Activated naive CD8-positive, alpha-beta T cell treated with anti-CD3 and anti-CD28 coated beads, Interleukin-2, amount 10 ng/mL, durations not matched to agents 7 days and 5 days (primary cell): ENCODE measurements around the gene NCAN. TPM values are rescaled to one million over a fixed set of nuclear protein-coding genes. Genes with fewer than 3 reads are reported as not detected.
"Not testable (repeated sequence)": the region's sequence is repeated elsewhere in the genome, so short reads cannot be mapped to it uniquely, and the experiment has no call there.

Experiments
- ATAC-seq: fragments of 150-1000 bp; cut with Tn5 transposase; one replicate; pipeline ENCODE4 v1.10.0; 2021; ENCODE audit warnings: low read depth, moderate library complexity
- POLR2A ChIA-PET: fragments of 350-600 bp; sonication (Branson Sonifier 250); formaldehyde crosslinking; loops from one replicate; lab custom pipeline; 2021; ENCODE audit warnings: antibody characterized with exemption; lab: Charles Lee
- DNase-seq: peaks from one replicate; pipeline ENCODE4 v3.0.0; 2021
- H3K27ac Mint-ChIP-seq: one replicate; pipeline ENCODE4 v1.8.0; 2022; ENCODE audit warnings: mild to moderate bottlenecking, mixed read lengths
- H3K27me3 Mint-ChIP-seq: one replicate; pipeline ENCODE4 v1.8.0; 2022; ENCODE audit warnings: mild to moderate bottlenecking, moderate library complexity, mixed read lengths
- H3K36me3 Mint-ChIP-seq: one replicate; pipeline ENCODE4 v1.8.0; 2021; ENCODE audit warnings: mild to moderate bottlenecking, mixed read lengths
- H3K4me1 Mint-ChIP-seq: one replicate; pipeline ENCODE4 v1.8.0; 2021; ENCODE audit warnings: mixed read lengths
- H3K4me3 Mint-ChIP-seq: one replicate; pipeline ENCODE4 v1.8.0; 2022; ENCODE audit warnings: mild to moderate bottlenecking, moderate library complexity, mixed read lengths
- H3K9me3 Mint-ChIP-seq: one replicate; pipeline ENCODE4 v1.8.0; 2021; ENCODE audit warnings: mixed read lengths
- total RNA-seq, 2 experiments: library from RNA; stranded (reverse); gene quantifications; one replicate each; pipeline ENCODE4 v1.2.3, GENCODE V29; 2021

NCAN gene
- total RNA-seq, 2 experiments from 2014 or later: not detected

DNA sequence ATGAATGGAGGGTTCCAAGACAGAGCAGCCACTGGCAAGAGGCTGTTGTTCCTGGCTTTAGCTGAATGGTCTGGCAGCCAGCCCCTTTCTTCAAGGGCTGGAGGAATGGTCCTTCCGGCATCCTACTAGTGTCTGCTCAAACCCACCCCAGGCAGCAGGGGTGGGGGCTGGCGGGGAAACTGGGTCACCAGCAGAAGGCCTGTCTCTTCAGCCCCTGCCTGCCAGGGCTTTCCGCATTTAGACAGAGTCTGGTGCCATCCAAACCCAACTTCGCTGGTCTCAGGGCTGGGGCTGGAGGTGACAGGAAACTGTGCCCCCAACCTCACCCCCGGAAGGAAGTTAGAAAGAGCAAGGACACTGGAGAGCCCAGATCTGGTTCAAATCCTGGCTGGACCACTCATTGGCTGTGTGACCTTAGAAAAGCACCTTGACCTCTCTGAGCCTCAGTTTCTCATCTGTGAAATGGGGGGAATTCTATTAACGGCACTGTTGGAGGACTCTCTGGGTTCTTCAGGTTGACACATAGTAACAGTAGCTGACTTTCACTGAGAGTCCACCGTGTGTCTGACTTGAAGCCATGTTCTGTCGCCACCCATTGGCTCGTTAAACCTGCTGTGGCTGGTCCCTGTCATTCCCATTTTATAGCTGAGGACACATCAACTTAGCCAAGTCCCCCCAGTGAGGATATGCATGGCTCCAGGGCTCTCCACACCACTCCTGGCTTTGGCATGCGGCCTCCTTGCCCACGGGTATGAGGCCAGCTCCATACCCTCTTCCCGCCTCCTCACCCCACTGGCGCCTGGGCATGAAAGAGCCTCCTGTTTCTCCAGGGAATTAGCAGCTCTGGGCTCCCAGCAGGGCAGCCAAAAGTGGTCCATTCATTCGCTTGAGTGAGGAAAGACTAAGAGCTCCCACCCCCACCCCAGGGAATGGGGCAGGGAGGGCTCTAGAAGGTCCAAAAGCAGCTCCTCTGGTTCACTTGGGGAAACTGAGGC lies 6.0 kb upstream of the NCAN start:
- POLR2A ChIA-PET: interaction anchor here (1.1 to 1.5 kb wide), 2 partner anchors 12 to 14 kb away, joined by 3 to 4 read pairs; partner anchors contain the start of genes BORCS8 and RFXANK
- Mint-ChIP-seq H3K4me3 (no peak overlapping the region), H3K4me1 (peaks cover 21% of the 10 kb centered on the region), H3K27me3 (peaks cover 2% of the 10 kb centered on the region), H3K36me3 (no peaks in the 10 kb centered on the region), H3K9me3 (peaks cover 2% of the 10 kb centered on the region), H3K27ac (no peak overlapping the region)
- DNase-seq: no peak
- no peak for ATAC-seq

DNA sequence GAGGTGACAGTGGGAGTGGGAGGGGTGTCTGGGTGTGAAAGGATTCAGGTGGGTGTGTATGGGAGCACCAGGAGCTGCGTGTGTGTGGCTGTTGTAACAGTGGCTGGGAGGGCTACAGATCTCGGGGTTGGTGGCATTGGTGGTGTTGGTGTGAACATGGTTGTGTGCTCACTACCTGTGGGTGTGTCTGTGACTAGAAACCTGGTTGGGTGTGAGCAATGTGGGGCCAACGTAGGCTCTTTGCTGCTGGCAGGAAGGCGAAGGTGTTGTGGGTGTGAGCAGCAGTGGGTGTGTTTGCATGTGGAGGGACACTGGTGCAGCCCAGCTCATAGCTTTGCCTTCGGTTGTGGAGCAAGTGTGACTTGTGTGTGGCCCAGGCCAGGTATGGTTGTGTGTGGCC lies 4.8 kb upstream of the NCAN start:
- no peak overlapping the region for H3K27ac Mint-ChIP-seq
- no peak overlapping the region for H3K4me3 Mint-ChIP-seq
- peaks cover 21% of the 10 kb centered on the region for H3K4me1 Mint-ChIP-seq
- ATAC-seq: no peak
- H3K36me3 Mint-ChIP-seq: no peaks in the 10 kb centered on the region
- POLR2A ChIA-PET: interaction anchor here (1.5 kb wide), 1 partner anchor 13 kb away, joined by 3 read pairs; no protein-coding TSS in a partner anchor
- DNase-seq: no peak
- peaks cover 2% of the 10 kb centered on the region for H3K9me3 Mint-ChIP-seq
- peaks cover 11% of the 10 kb centered on the region for H3K27me3 Mint-ChIP-seq

DNA sequence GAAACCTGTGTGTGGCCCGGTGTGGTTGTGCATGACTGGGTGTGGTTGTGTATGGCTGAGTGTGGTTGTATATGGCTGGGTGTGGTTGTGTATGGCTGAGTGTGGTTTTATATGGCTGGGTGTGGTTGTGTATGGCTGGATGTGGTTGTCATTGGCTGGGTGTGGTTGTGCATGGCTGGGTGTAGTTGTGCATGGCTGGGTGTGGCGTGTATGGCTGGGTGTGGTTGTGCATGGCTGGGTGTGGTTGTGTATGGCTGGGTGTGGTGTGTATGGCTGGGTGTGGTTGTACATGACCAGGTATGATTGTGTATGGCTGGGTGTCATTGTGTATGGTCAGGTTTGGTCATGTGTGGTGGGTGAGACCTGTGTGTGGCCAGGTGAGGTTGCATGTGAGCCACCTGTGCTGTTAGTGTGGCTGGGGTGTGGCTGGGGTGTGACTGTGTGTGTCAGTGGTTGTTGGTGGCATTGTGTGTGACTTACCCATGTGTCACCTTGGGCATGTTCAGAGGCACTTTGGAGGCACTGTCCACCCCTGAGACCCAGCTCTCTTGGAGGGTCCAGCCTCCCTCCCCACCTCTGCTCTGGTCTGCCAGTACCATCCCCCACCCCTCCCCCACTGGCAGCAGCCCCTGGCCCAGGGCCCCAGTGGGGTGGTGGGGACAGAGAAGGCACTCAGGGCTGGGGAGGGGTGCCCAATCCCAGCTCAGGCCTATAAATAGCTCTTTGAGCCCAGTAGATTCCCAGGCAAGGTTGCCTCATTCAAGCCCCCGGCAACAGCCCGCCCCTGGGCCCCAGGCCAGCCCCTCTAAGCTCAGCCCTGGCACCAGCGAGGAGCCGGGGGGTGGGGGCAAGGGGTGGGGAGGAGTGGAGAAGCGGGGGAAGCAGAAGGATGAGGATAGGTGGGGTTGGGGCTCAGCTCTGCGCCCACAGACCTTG lies 3.9 kb upstream of the NCAN start:
- Mint-ChIP-seq H3K27ac (no peak overlapping the region), H3K36me3 (no peaks in the 10 kb centered on the region), H3K27me3 (peaks cover 17% of the 10 kb centered on the region), H3K4me1 (peaks cover 14% of the 10 kb centered on the region), H3K9me3 (peaks cover 2% of the 10 kb centered on the region), H3K4me3 (no peak overlapping the region)
- no peak for DNase-seq
- POLR2A ChIA-PET: no interaction called here
- no peak for ATAC-seq

DNA sequence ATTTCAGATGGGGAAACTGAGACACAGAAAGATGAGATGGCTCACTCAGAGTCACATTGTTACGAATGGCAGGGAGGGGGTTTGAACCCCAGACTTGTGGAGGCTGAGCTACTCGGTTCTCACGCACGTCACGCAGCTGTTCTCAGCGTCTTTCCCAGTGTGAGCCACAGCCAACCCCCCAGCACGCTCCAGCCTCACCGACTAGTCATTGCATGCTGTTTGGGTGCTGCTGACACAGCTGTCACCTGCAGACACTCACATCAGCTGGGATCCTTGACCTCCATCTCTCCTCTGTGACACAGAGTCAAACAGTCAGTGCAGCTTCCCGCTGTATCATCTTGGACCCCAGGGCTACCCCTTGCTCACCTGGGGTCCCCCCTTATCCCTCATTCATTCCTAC lies 2.4 kb upstream of the NCAN start:
- H3K27ac Mint-ChIP-seq: no peak overlapping the region

DNA sequence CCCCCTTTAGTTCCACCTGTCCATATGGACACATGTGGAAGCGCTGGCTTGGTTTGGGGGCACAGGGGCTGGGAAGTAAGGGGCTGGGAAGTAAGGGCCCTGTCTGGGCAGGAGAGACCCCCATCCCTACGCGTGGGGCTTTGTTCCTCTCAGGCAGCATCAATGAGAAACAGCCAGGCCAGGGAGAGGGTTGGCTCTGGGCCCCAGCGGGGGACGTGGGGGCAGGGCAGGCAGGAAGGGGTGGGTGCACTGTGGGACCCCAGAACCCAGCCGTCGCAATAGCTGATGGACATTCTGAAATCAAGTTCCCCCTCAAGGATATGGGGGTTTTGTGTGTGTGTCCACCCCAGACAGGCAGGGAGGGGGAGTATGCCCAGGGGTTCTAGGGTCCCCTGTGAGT lies 1.2 kb downstream of the NCAN start:
- Mint-ChIP-seq H3K36me3 (no peaks in the 10 kb centered on the region), H3K4me3 (no peak overlapping the region), H3K27me3 (peaks cover 44% of the 10 kb centered on the region), H3K9me3 (no peaks in the 10 kb centered on the region), H3K4me1 (no peaks in the 10 kb centered on the region), H3K27ac (no peak overlapping the region)
- DNase-seq (no peak), ATAC-seq (no peak)
- POLR2A ChIA-PET: no interaction called here

More for the DNA sequence above, 2.4 kb upstream of the NCAN start:
- peaks cover 2% of the 10 kb centered on the region for H3K9me3 Mint-ChIP-seq
- DNase-seq: no peak
- H3K4me1 Mint-ChIP-seq: peaks cover 12% of the 10 kb centered on the region
- POLR2A ChIA-PET: no interaction called here
- no peak for ATAC-seq
- H3K27me3 Mint-ChIP-seq: peaks cover 32% of the 10 kb centered on the region
- H3K36me3 Mint-ChIP-seq: no peaks in the 10 kb centered on the region
- no peak overlapping the region for H3K4me3 Mint-ChIP-seq

DNA sequence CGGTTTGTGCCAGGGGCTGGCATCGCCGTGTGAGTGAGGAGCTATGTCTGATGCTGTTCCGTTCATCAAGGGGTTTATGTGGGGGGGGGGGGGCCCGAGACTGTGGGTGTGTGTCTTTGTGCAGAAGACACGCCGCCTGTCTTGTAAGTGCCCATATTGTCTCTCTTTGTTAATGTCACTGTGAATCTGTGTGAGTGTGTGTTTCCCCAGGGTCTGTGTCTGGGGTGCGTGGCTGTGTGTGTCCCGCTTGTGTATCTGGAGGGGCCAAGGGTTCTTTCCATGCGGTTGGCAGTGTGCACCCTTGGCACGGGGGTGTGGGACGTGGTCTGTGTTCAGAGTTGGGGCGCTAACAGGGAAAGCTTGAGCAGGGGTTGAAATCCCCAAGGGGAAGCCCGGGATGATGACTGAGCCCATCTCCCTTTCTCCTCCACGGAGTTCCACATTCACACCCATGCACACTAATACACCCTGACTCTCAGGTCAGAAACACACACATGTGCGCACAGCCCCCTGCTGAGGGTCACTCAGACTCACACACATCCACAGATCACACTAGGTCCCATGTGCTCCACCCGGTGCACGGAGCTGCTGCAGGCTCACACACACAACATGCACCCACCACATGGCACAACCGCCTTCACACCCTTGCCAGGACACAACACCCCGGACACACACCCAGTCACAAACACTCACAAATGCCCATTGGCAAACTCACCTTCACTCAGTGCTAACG lies 1.8 kb downstream of the NCAN start:
- Mint-ChIP-seq H3K9me3 (no peaks in the 10 kb centered on the region), H3K4me3 (no peak overlapping the region), H3K36me3 (no peaks in the 10 kb centered on the region), H3K27me3 (peaks cover 44% of the 10 kb centered on the region), H3K27ac (no peak overlapping the region), H3K4me1 (no peaks in the 10 kb centered on the region)
- DNase-seq (no peak), ATAC-seq (no peak)
- POLR2A ChIA-PET: interaction anchor here (0.7 kb wide), 1 partner anchor 59 kb away, joined by 3 read pairs; no protein-coding TSS in a partner anchor

DNA sequence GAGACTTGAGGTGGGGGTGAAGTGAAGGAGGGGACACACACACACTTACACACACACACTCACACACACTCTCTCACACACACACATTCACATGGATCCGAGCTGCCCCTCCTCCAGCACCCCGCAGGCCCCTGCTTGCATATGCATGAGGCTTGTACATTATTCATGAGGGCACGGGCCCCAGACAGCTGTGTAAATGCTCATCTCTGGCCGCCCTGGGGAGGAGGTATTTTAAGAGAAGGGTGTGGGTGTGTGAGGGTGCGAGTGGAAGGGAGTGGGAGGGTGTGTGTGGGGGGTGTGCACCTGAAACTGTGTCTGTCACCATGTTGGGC lies 2.4 kb downstream of the NCAN start:
- ATAC-seq (no peak), DNase-seq (no peak)
- Mint-ChIP-seq H3K4me1 (no peaks in the 10 kb centered on the region), H3K4me3 (no peak overlapping the region), H3K27me3 (peaks cover 44% of the 10 kb centered on the region), H3K27ac (no peak overlapping the region), H3K36me3 (no peaks in the 10 kb centered on the region), H3K9me3 (no peaks in the 10 kb centered on the region)
- POLR2A ChIA-PET: interaction anchor here (0.7 kb wide), 1 partner anchor 59 kb away, joined by 3 read pairs; no protein-coding TSS in a partner anchor

DNA sequence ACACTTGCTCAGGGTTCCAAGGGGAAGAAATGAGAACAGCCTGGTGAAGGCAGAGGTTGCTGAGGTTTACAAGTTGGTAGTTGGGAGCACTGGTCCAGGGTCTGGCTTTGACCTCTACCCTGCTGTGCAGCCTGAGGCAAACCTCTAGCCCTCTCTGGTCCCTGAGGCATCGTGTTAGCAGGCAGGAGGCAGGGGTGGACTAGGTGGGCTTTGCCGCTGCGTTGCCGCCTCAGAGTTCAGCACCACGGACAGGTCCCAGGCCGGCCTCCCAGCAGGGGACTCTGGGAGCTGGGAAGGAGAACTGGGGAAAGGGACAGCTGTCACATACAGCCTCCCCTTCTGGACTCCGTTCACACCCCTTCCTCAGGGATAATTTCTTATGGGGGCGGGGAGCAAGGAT lies 3.1 kb downstream of the NCAN start:
- POLR2A ChIA-PET: no interaction called here
- ATAC-seq: peak; percentile 36
- H3K4me3 Mint-ChIP-seq: no peak overlapping the region

DNA sequence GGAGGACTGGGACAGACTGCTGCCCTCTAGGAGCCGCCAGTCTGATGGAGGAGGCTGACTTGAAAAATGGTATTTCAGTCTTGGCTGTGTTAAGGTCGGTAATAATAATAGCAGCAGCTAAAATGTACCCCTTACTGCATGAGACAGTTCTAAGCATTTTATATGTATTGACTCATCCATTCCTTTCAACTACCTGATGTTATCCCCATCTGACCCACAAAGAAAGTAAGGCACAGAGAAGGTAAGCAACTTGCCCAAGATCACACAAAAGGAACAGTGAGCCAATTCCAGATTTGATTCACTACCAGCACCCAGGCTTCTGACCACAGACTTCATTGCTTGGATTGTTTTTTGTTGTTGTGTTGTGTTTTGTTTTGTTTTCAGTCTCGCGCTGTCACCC lies 4.0 kb downstream of the NCAN start:
- H3K36me3 Mint-ChIP-seq: no peaks in the 10 kb centered on the region
- peaks cover 44% of the 10 kb centered on the region for H3K27me3 Mint-ChIP-seq
- H3K4me1 Mint-ChIP-seq: no peaks in the 10 kb centered on the region
- H3K4me3 Mint-ChIP-seq: no peak overlapping the region
- no peak overlapping the region for H3K27ac Mint-ChIP-seq
- ATAC-seq: no peak
- DNase-seq: no peak
- no peaks in the 10 kb centered on the region for H3K9me3 Mint-ChIP-seq
- POLR2A ChIA-PET: no interaction called here

More for the DNA sequence above, 3.1 kb downstream of the NCAN start:
- Mint-ChIP-seq H3K4me1 (no peaks in the 10 kb centered on the region), H3K27ac (no peak overlapping the region), H3K36me3 (no peaks in the 10 kb centered on the region), H3K9me3 (no peaks in the 10 kb centered on the region), H3K27me3 (peaks cover 44% of the 10 kb centered on the region)
- DNase-seq: peak; percentile 70

DNA sequence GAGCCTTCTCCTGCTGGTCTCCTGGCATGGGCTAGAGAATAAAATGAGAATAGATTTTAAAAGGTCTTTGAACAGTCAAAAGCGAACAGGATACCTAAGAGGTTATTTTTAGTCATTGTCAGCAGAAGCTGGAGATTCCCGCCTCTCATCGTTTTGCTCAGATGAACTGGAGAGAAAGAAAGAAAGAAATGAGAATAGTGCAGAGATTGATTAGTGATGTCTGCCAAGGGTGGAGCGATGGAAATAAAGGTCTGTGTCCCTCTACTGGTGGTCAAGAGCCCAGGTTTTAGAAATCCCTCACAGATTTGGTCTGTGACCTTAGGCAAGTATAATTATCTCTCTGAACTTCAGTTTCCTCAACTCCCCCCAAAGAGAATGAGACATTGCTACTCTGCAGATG lies 5.3 kb downstream of the NCAN start:
- no peaks in the 10 kb centered on the region for H3K9me3 Mint-ChIP-seq
- DNase-seq: no peak
- POLR2A ChIA-PET: no interaction called here
- H3K4me3 Mint-ChIP-seq: no peak overlapping the region
- H3K4me1 Mint-ChIP-seq: no peaks in the 10 kb centered on the region
- H3K36me3 Mint-ChIP-seq: no peaks in the 10 kb centered on the region
- H3K27me3 Mint-ChIP-seq: peaks cover 34% of the 10 kb centered on the region
- H3K27ac Mint-ChIP-seq: no peak overlapping the region
- no peak for ATAC-seq

DNA sequence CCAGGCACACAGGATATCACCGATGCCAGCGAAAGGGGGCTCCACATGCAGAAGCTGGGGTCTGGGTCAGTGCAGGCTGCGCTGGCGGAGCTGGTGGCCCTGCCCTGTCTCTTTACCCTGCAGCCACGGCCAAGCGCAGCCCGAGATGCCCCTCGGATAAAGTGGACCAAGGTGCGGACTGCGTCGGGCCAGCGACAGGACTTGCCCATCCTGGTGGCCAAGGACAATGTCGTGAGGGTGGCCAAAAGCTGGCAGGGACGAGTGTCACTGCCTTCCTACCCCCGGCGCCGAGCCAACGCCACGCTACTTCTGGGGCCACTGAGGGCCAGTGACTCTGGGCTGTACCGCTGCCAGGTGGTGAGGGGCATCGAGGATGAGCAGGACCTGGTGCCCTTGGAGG lies 7.2 kb downstream of the NCAN start:
- no peak overlapping the region for H3K4me3 Mint-ChIP-seq
- no peaks in the 10 kb centered on the region for H3K4me1 Mint-ChIP-seq
- no peak for DNase-seq
- POLR2A ChIA-PET: no interaction called here
- H3K9me3 Mint-ChIP-seq: no peaks in the 10 kb centered on the region
- H3K27ac Mint-ChIP-seq: no peak overlapping the region
- no peaks in the 10 kb centered on the region for H3K36me3 Mint-ChIP-seq
- ATAC-seq: no peak
- peaks cover 33% of the 10 kb centered on the region for H3K27me3 Mint-ChIP-seq

DNA sequence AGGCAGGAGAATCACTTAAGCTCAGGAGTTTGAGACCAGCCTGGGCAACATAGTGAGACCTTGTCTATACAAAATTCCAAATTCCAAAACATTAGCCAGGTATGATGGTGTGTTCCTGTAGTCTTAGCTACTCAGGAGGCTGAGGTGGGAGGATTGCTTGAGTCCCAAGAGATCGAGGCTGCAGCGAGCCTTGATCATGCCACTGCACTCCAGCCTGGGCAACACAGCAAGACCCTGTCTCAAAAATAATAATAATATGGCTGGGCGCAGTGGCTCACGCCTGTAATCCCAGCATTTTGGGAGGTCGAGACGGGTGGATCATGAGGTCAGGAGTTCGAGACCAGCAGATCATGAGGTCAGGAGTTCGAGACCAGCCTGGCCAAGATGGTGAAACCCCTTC lies 9.2 kb downstream of the NCAN start:
- POLR2A ChIA-PET, H3K4me3 Mint-ChIP-seq, DNase-seq, H3K4me1 Mint-ChIP-seq, ATAC-seq, H3K9me3 Mint-ChIP-seq, H3K36me3 Mint-ChIP-seq, H3K27ac Mint-ChIP-seq: not testable (repeated sequence)
- H3K27me3 Mint-ChIP-seq: peaks cover 33% of the 10 kb centered on the region

DNA sequence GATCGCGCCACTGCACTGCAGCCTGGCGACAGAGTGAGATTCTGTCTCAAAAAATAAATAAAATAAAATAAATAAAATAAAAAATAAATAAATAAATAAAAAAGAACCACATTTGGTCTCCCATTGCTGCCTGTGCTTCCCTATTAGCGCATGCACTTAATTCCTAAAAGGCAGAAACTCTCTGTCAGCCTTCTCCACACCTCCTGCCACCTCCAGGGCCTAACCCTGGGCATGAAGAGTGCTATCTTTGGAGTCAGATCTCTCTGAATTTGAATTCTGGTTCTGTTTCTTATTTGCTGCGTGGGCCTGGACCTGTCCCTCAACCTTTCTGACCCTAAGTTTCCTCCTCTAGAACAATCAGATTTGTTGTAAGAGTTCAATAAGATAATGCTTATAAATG lies 11.3 kb downstream of the NCAN start:
- H3K27me3 Mint-ChIP-seq: peaks cover 23% of the 10 kb centered on the region
- POLR2A ChIA-PET: no interaction called here
- H3K27ac Mint-ChIP-seq: no peak overlapping the region
- no peaks in the 10 kb centered on the region for H3K36me3 Mint-ChIP-seq
- ATAC-seq (no peak), DNase-seq (no peak)
- no peak overlapping the region for H3K4me3 Mint-ChIP-seq
- H3K4me1 Mint-ChIP-seq: peaks cover 2% of the 10 kb centered on the region
- no peaks in the 10 kb centered on the region for H3K9me3 Mint-ChIP-seq
